GM10266 (cell line): ENCODE results near the gene AAMP.

Experiments
- DNase-seq: peaks from one replicate; pipeline ENCODE4 v3.0.0; 2012; ENCODE audit errors: extremely low spot score
- TF ChIP-seq, protein P1 (sequence below): IDR thresholded peaks from 2 replicates; pipeline ENCODE4 v1.5.1; 2012; ENCODE audit warnings: mild to moderate bottlenecking, low read depth; ENCODE audit not compliant: control insufficient read depth, insufficient read depth; ENCODE audit errors: missing control alignments

Gene AAMP

DNA sequence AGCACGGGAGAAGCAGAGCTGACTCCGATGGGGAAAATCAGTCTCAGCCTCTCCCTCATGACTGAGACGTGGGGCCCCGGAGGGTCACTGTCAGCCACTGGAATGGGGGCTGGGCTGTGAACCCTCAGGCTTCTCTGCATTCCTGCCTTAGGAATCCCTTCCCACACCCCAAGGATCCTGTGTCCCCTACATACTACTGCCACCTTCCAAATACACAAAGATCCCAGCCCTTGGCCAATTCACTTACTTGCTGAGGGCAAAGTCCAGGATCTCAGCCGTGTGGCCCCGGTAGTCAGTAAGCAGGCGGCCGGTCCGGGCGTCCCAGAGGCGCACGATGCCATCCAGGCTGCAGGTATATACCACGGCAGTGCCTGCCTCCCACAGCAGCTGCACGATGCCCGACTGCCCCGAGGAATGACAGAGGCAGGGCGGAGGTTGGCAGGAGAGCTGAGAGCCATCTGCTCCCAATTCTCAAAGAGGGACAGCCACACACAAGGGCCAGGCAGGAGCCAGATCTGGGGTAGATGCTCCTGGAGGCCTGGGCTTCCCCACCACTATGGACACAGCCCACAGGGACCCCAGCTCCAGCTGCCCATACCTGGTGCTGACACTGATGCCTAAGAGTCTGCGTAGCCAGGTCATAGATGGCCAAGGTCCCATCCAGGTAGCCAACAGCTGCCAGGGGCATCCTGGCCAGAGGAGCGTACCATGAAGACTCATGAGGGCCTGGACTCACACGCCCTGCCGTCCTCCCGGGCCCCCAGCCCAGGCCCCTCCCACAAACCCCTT is 5.0 kb downstream of the AAMP start:
- TF ChIP-seq, protein P1, sequence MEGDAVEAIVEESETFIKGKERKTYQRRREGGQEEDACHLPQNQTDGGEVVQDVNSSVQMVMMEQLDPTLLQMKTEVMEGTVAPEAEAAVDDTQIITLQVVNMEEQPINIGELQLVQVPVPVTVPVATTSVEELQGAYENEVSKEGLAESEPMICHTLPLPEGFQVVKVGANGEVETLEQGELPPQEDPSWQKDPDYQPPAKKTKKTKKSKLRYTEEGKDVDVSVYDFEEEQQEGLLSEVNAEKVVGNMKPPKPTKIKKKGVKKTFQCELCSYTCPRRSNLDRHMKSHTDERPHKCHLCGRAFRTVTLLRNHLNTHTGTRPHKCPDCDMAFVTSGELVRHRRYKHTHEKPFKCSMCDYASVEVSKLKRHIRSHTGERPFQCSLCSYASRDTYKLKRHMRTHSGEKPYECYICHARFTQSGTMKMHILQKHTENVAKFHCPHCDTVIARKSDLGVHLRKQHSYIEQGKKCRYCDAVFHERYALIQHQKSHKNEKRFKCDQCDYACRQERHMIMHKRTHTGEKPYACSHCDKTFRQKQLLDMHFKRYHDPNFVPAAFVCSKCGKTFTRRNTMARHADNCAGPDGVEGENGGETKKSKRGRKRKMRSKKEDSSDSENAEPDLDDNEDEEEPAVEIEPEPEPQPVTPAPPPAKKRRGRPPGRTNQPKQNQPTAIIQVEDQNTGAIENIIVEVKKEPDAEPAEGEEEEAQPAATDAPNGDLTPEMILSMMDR = no peak

DNA sequence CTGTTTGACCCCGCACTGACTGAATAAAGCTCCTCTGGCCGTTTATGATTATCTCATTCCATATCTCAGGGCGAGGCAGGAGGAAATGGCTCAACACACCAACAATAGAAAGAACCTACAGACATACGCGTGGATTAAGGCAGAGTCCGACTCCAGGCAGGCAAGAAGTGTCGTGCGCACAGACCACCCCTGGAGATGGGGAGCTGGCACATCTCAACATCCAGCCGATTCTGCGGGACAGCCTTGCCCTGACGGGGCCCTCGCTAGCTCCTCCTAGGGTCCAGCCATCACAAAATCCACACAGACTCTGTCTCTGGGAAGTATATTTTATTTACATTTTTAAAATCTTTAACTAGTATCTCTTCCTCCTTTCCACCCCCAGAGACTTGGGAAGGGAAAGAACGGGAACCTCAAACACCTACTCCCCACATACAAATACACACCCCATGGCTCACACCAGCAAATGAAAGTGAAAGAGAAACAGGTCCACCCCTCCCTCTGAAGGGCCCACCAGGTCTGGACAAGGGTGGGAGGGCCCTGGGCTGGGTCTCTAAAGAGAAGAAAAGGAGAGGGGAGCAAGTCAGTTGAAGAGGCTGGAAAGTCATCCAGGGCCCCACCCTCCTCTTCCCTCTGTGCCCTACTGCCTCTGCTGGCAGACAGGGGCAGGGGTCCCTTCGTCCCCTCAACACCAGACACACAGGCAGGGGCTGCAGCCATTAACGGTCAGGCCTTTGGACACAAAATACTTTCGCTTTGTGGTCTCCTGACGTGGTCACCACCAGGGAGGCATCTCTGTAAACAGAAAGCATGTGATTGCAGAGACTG is 5.9 kb downstream of the AAMP start:
- TF ChIP-seq, protein P1 = no peak
- DNase-seq = no peak

More for the DNA sequence above, 5.0 kb downstream of the AAMP start:
- DNase-seq = no peak

DNA sequence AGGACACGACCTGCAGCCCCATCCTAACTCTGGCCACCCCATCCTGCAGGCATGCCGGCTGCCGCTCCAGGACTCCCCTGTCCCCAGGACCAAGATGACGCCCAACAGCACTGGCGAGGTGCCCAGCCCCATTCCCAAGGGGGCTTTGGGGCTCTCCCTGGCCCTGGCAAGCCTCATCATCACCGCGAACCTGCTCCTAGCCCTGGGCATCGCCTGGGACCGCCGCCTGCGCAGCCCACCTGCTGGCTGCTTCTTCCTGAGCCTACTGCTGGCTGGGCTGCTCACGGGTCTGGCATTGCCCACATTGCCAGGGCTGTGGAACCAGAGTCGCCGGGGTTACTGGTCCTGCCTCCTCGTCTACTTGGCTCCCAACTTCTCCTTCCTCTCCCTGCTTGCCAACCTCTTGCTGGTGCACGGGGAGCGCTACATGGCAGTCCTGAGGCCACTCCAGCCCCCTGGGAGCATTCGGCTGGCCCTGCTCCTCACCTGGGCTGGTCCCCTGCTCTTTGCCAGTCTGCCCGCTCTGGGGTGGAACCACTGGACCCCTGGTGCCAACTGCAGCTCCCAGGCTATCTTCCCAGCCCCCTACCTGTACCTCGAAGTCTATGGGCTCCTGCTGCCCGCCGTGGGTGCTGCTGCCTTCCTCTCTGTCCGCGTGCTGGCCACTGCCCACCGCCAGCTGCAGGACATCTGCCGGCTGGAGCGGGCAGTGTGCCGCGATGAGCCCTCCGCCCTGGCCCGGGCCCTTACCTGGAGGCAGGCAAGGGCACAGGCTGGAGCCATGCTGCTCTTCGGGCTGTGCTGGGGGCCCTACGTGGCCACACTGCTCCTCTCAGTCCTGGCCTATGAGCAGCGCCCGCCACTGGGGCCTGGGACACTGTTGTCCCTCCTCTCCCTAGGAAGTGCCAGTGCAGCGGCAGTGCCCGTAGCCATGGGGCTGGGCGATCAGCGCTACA is 7.0 kb downstream of the AAMP start:
- DNase-seq = no peak
- TF ChIP-seq, protein P1 = no peak

DNA sequence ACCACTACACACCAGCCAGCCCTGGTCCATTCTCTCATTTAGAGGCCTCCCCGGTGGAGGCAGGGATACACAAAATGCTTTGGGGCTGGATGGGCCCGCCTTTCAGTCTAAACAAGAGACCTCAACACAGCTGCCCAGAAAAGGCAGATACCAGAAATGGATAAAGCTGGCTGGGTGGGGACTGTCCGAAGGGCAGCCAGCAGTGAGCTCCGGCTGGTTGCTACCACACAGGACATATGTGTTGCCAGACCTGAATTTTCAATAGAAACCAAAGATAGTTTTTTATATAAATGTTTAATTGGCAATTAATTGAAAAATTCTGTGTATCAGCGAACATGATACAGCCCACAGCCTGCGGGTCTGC is 7.7 kb downstream of the AAMP start:
- TF ChIP-seq, protein P1 = no peak
- no peak for DNase-seq

DNA sequence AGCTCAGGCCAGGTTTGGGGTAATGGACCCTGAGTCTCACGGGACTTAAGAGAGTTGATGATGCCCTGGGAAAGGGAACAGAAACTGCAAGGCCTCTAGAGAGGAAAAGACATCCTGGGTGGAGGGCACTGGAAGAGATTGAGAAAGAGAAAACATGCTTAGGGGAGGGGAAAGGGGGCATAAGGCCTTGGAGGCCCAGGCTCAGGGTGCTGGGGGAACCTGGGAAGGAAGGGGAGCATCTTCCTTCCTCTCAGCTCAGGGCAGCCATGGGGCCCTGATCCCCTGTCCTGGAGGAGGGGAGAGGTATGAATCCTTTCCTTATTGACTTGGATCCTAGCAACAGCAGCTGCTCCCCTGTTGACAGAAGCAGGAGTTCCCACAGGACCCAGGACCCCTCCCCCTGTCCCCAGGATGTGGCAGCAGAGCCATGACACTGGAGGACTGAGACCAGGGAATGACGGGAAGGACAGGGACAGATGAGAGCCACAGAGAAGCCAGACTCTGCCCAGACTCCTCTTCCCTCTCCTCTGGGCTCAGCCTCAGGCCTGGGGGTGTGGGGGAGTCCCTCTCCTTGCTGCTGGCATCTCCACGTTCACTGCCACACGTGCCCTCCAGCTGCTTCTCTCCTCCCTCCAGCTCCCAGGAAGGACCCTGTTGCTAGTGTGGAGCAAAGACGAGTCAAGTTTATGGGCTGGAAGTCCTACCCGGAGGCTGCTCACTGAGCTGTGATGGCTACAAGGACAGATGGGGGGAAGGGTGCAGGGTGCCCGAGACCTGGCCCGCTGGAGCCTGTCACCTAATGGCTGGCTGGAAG is 8.3 kb downstream of the AAMP start:
- DNase-seq = no peak
- TF ChIP-seq, protein P1 = no peak

DNA sequence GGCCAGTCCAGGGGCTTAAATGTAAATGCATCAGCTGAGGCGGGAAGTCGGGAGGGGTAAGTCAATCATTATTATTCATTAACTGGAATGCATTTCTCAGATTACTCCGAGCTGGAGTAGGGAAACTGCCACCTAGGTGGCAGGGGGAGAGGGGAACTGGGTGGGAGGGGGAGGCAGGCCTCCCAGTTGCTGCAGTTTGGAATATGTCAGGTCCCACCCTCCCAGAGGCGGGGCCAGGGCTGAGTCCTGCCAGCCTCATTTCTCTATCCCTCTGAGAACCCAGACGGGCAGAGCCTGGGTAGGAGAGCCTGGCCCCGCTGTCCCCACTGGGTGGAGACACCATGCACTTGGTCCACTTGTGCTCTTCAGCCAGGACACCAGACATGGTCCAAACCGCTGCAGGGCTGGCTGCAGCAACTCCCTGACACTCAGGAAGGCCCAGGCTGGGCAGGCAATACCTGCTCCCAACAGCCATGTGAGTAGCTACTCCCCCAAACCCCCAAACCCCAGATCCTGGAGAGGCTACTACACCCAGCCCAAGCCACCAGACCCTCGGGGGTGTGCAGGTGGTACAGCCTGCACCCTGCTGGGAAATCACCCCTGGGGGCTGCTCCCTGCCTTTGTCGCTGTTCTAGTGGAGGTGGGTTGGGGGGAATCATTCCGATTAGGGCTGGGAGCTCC is 9.1 kb downstream of the AAMP start, which contains the start of gene GPBAR1:
TSS of gene GPBAR1 (plus strand) at position 274 of the 681 bp plus-strand sequence. CDS start 1,710 bp downstream, outside the sequence.
- no peak for DNase-seq

More for the DNA sequence above, 9.1 kb downstream of the AAMP start, which contains the start of gene GPBAR1:
- TF ChIP-seq, protein P1 = no peak
